GM10266 (cell line): ENCODE results near the gene COL5A1.

Experiments
- DNase-seq: peaks from one replicate; pipeline ENCODE4 v3.0.0; 2012; ENCODE audit errors: extremely low spot score
- TF ChIP-seq, protein P1 (sequence below): IDR thresholded peaks from 2 replicates; pipeline ENCODE4 v1.5.1; 2012; ENCODE audit warnings: mild to moderate bottlenecking, low read depth; ENCODE audit not compliant: control insufficient read depth, insufficient read depth; ENCODE audit errors: missing control alignments

The COL5A1 gene

DNA sequence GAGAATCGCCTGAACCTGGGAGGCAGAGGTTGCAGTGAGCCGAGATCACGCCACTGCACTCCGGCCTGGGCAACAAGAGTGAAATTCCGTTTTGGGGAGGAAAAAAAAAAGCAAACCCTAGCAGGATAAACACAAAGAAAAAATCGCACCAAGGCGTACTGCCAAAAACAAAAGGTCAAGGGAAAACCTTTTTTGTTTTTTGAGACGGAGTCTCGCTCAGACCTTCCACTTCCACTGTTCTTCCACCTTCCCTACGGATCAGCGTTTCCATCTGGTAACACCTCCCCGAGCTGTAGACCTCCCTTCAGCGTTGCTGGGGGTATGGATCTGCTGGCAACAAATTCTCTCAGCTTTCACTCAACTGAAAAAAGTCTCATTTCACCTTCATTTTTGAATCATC, 218.9 kb downstream of the COL5A1 start:
- no peak for DNase-seq
- TF ChIP-seq, protein P1, sequence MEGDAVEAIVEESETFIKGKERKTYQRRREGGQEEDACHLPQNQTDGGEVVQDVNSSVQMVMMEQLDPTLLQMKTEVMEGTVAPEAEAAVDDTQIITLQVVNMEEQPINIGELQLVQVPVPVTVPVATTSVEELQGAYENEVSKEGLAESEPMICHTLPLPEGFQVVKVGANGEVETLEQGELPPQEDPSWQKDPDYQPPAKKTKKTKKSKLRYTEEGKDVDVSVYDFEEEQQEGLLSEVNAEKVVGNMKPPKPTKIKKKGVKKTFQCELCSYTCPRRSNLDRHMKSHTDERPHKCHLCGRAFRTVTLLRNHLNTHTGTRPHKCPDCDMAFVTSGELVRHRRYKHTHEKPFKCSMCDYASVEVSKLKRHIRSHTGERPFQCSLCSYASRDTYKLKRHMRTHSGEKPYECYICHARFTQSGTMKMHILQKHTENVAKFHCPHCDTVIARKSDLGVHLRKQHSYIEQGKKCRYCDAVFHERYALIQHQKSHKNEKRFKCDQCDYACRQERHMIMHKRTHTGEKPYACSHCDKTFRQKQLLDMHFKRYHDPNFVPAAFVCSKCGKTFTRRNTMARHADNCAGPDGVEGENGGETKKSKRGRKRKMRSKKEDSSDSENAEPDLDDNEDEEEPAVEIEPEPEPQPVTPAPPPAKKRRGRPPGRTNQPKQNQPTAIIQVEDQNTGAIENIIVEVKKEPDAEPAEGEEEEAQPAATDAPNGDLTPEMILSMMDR: no peak

DNA sequence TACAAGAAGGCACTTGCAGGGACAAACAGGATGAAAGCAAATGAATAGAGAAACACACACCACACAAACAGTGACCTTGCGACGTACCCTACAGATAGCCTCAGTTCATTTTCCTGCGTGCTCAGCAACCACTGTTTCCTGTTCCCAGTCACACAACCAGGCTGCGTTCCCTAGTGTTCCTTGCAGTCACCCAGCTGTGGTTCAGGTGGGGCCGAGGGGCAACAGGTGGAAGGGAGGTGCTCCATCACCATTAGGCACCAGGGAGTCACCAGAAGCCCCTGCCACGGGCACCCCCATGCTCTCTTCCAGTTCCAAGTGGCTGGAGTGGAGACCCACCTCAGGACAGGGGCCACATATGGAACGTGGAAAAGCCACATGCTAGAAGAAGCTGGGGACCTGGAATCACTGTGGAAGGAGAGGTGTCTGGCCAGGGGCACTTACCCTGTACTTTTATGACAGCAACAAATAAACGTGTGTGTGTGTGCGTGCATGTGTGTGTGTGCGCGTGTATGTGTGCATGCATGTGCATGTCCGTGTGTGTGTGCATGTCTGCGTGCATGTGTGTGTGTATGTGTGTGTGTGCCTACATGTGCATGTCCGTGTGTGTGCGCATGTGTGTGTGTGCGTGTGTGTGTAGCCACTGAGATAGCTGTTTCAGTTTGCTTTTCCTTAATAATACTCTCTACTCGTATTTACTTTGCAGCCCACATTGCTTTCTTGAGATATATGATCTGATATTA, 220.2 kb downstream of the COL5A1 start:
- DNase-seq: no peak
- TF ChIP-seq, protein P1: no peak

DNA sequence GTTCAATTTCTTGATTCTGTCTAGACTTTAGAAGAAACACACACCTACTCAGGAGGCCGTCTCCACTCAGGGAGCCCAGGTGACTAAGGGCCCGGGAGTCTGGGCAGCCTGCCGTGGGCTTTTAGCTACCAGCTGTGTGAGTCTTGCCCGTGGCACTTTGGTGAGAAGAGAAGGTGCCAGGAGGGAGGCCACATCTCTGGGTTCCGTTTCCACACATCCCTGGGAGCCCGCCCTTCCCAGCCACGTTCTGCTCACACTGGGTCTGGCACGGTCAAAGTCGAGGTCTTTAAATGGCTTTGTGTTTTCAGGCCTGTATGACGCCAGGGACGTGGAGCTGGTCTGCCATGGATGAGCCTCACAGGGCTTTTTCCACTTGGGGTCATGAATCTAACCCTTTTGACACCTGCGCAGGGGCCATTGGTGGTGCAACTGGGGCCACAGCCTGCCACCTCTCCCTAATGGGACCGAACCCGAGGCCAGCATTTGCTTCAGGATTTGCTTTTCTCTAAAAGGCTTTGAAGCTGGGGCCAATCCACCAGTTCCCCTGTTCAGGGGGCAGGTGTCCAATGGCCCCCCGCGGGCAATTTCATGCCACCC, 221.8 kb downstream of the COL5A1 start:
- no peak for DNase-seq
- TF ChIP-seq, protein P1: no peak

DNA sequence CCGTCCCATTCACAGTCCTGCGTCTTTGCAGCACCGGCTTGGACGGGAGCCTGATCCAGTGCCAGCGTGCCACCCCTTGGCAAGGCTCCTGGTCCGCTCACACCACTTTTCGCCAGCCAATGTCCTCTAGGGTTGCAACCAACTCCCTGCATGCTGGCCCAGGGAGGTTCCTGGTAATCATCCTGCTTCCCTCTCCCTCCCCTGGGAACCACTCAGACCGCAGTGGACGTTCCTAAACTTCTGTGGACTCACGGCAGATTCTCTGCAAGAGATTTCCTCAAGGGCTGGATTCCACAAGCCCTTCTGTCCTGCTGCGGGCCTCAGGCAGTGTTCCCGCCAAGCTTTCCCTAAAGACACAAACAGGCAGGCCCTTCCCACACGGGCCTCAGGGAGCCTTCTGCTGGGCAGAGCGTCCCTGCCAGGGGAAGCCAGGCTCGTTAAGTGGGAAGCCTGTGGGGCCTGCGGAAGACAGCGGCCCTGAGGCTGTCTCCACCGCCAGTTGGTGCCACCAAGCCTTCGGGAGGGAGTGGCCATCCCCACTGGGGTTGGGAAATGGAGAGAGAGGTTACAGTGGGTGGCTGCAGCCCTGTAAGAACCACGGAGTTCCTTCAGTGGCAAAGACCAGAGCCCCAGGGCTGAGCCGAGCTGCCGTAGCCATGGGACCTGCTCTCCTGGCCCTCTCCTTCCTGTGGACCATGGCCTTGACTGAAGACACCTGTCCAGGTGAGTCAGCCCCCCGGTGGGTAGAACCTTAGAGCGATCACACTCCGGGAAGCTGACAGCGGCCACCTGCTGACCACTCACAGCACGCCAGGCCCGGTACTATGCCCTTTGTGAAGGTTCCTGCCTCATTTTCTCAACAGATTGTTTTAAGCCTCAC, 222.6 kb downstream of the COL5A1 start:
- TF ChIP-seq, protein P1: no peak
- DNase-seq: no peak

DNA sequence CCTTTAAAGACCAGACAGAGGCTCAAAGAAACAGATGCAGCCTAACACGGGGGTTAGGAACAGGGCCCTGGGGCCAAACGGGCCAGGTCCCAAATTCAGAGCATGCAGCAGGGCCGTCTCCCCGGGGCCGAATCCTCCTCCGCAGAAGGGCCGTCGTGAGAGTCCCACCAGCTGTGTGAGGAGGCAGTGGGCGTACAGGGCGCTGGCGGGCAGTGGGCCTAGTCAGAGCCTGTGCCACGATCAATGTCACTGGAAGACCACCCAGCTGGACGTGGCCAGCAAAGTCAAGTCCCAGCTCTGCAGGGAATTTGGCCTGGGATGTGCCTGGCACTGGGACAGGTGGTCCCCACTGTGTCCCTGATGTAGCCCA, 223.2 kb downstream of the COL5A1 start:
- TF ChIP-seq, protein P1: no peak
- DNase-seq: no peak

DNA sequence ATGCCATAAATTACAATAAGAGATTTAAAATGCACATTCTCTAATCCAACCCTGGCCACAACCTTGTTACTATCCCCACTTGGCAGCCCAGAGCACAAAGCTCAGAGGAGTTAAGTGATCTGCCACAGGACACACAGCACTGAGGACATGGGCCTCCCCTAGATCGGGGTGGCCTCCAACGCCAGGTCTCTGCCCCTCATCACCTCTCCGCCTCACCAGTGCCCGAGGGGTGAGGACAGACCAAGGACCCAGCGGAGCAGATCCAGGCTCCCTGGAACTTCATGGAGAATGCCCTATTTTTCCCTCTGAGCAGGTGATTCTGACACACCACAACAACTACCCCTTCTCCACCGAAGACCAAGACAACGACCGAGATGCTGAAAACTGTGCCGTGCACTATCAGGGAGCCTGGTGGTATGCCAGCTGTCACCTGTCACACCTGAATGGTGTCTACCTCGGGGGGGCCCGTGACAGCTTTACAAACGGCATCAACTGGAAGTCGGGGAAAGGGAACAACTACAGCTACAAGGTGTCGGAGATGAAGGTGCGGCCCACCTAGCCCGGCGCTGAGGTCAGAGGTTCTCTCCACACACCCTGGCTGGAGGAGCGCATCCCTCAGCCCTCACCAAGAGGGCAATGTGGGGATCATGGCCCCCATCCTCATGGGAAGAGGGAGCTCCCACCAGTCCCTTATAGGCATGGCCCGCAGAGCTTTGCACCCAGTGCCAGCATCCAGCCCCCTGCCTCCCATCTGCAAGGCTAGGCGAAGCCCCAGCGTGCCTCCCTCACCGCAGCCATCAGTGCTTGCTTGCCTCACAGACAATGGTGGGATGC, 226.5 kb downstream of the COL5A1 start:
- TF ChIP-seq, protein P1: no peak
- DNase-seq: no peak
